CD4-positive, alpha-beta memory T cell (primary cell): ENCODE data around the gene TEX22. TPM values are rescaled to one million over a fixed set of nuclear protein-coding genes. Genes with fewer than 3 reads are reported as not detected.

Experiments
- CTCF ChIA-PET: fragments of 350-600 bp; sonication (Branson Sonifier 250); formaldehyde crosslinking; loops from one replicate; lab custom pipeline; 2021; ENCODE audit warnings: inconsistent platforms; ENCODE audit not compliant: partially characterized antibody; lab: Charles Lee
- POLR2A ChIA-PET: fragments of 350-600 bp; sonication (Branson Sonifier 250); formaldehyde crosslinking; loops from one replicate; lab custom pipeline; 2021; ENCODE audit not compliant: partially characterized antibody; lab: Charles Lee
- DNase-seq, 5 donors: peaks; one replicate each; pipeline versions ENCODE4 v3.0.0 to v3.0.0-alpha.2; 2020 to 2022; ENCODE audit warnings: mixed read lengths in 1 of 5
- H3K27ac ChIP-seq: one replicate; pipeline ENCODE4 v1.7.0; 2013; ENCODE audit warnings: low read depth, low read length
- H3K27me3 ChIP-seq: 2 replicates; pipeline ENCODE4 v1.7.0; 2013; ENCODE audit warnings: mild to moderate bottlenecking, low read length, moderate library complexity; ENCODE audit not compliant: insufficient read depth
- H3K36me3 ChIP-seq: 2 replicates; pipeline ENCODE4 v1.7.0; 2013; ENCODE audit warnings: mild to moderate bottlenecking, low read length, moderate library complexity; ENCODE audit not compliant: insufficient read depth
- H3K4me1 ChIP-seq: 2 replicates; pipeline ENCODE4 v1.7.0; 2013; ENCODE audit warnings: mild to moderate bottlenecking, low read length, moderate library complexity; ENCODE audit not compliant: insufficient read depth
- H3K4me3 ChIP-seq, 2 donors: one replicate each; pipeline ENCODE4 v1.7.0; 2013; ENCODE audit warnings: low read length in 2 of 2, mild to moderate bottlenecking in 1 of 2
- H3K9me3 ChIP-seq, 2 donors: one replicate each; pipeline ENCODE4 v1.7.0; 2013; ENCODE audit warnings: low read length in 2 of 2, control low read depth in 1 of 2; ENCODE audit not compliant: control insufficient read depth in 1 of 2
- H3K27ac Mint-ChIP-seq, 7 donors: one replicate each; pipeline ENCODE4 v1.8.0; 2020 to 2021; ENCODE audit warnings: mixed read lengths in 7 of 7, mild to moderate bottlenecking in 6 of 7, inconsistent platforms in 3 of 7, moderate library complexity in 3 of 7
- H3K27me3 Mint-ChIP-seq, 2 donors: one replicate each; pipeline ENCODE4 v1.8.0; 2020 to 2021; ENCODE audit warnings: mixed read lengths in 2 of 2
- H3K36me3 Mint-ChIP-seq, 2 donors: one replicate each; pipeline ENCODE4 v1.8.0; 2020 to 2021; ENCODE audit warnings: mixed read lengths in 2 of 2, inconsistent platforms in 1 of 2, mild to moderate bottlenecking in 1 of 2
- H3K4me1 Mint-ChIP-seq, 4 donors: one replicate each; pipeline ENCODE4 v1.8.0; 2020 to 2021; ENCODE audit warnings: mixed read lengths in 4 of 4, mild to moderate bottlenecking in 1 of 4
- H3K4me3 Mint-ChIP-seq, 8 donors: one replicate each; pipeline ENCODE4 v1.8.0; 2020 to 2021; ENCODE audit warnings: mixed read lengths in 8 of 8, mild to moderate bottlenecking in 7 of 8, moderate library complexity in 6 of 8, inconsistent platforms in 3 of 8
- H3K9me3 Mint-ChIP-seq, 8 donors: one replicate each; pipeline ENCODE4 v1.8.0; 2020 to 2021; ENCODE audit warnings: mixed read lengths in 8 of 8, mild to moderate bottlenecking in 5 of 8, inconsistent platforms in 3 of 8, moderate library complexity in 1 of 8
- intact Hi-C: fragments of 100-400 bp; cut with micrococcal nuclease; formaldehyde crosslinking; loops from one replicate; pipeline ENCODE4 v1.15.1; 2023
- polyA plus RNA-seq, 2 donors: library from polyadenylated mRNA; unstranded; fragments of 300-500 nt; fragmentation: Illumina TruSeq; gene quantifications; one replicate each; pipeline ENCODE4 v1.2.3, GENCODE V29; 2021
- total RNA-seq, 2 experiments: library from RNA; stranded (reverse); gene quantifications; one replicate each; pipeline ENCODE4 v1.2.3, GENCODE V29; 2021

The TEX22 gene
- total and polyA plus RNA-seq, 4 experiments from 2014 or later: 4.7 to 7.5 TPM; not detected in 2

DNA sequence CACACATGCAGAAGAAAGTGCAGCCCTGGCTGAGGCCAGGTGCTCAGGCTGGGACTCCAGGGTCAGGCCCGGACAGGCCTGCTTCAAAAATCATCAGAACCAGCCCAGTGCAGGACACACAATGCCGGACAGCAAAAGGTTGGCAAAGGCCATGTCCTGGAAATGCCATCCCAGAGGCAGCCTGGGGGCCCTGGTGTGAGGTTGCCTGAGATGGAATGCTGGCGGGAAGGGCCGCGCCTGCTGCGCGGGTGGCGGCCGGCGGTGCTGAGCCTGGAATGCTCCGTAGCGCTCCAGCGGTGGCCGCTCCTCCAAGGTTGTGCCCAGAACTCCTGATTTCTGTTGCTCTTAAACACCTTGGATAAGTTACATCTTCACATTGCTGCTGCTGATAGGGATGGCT is 54.6 kb downstream of the TEX22 start:
- Mint-ChIP-seq H3K9me3 (no peaks in the 10 kb centered on the region), H3K27me3 (no peaks in the 10 kb centered on the region), H3K4me3 (no peak overlapping the region), H3K4me1 (no peaks in the 10 kb centered on the region), H3K27ac (no peak overlapping the region), H3K36me3 (peaks cover 4 to 21% of the 10 kb centered on the region in 2 donors)
- DNase-seq: no peak
- POLR2A ChIA-PET: interaction anchor here (0.9 to 1.3 kb wide), 2 partner anchors 28 to 37 kb away, joined by 3 read pairs; no protein-coding TSS in a partner anchor
- no peaks in the 10 kb centered on the region for H3K9me3 ChIP-seq
- H3K36me3 ChIP-seq: peaks cover 17% of the 10 kb centered on the region
- no peak overlapping the region for H3K27ac ChIP-seq
- H3K4me1 ChIP-seq: no peaks in the 10 kb centered on the region
- intact Hi-C loops: no loop called here
- CTCF ChIA-PET: interaction anchor here (1.3 kb wide), 2 partner anchors 28 to 37 kb away, joined by 4 to 5 read pairs; no protein-coding TSS in a partner anchor
- no peak overlapping the region for H3K4me3 ChIP-seq
- H3K27me3 ChIP-seq: no peaks in the 10 kb centered on the region

DNA sequence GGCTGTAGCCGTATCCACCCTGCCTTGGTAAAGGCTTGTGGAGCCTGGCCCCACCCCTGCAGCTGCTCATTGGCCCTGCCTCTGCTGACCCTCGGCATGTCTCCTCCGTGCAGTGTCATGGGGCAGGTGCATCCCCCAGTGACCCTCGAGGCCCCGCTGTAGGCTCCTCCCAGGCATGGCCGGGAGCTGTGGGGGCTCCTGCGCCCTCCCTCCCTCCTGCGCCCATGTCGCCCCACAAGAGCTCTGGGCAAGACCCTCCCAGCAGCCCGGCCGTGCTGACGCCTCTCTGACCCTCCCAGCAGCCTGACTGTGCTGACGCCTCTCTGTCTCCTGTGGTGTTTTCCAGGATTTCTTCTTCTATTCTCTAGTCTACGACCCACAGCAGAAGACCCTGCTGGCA is 55.5 kb downstream of the TEX22 start:
- Histone ChIP-seq H3K9me3 (no peaks in the 10 kb centered on the region), H3K27ac (no peak overlapping the region), H3K4me1 (no peaks in the 10 kb centered on the region), H3K4me3 (no peak overlapping the region), H3K36me3 (peaks cover 17% of the 10 kb centered on the region), H3K27me3 (no peaks in the 10 kb centered on the region)
- H3K4me1 Mint-ChIP-seq: no peaks in the 10 kb centered on the region
- H3K27me3 Mint-ChIP-seq: no peaks in the 10 kb centered on the region
- peaks cover 4 to 21% of the 10 kb centered on the region in 2 donors for H3K36me3 Mint-ChIP-seq
- CTCF ChIA-PET: interaction anchor here (0.8 to 1.3 kb wide), 2 partner anchors 27 to 36 kb away, joined by 4 read pairs; no protein-coding TSS in a partner anchor
- POLR2A ChIA-PET: no interaction called here
- no peak for DNase-seq
- no peak overlapping the region for H3K27ac Mint-ChIP-seq
- H3K9me3 Mint-ChIP-seq: no peaks in the 10 kb centered on the region
- intact Hi-C loops: no loop called here
- H3K4me3 Mint-ChIP-seq: no peak overlapping the region

DNA sequence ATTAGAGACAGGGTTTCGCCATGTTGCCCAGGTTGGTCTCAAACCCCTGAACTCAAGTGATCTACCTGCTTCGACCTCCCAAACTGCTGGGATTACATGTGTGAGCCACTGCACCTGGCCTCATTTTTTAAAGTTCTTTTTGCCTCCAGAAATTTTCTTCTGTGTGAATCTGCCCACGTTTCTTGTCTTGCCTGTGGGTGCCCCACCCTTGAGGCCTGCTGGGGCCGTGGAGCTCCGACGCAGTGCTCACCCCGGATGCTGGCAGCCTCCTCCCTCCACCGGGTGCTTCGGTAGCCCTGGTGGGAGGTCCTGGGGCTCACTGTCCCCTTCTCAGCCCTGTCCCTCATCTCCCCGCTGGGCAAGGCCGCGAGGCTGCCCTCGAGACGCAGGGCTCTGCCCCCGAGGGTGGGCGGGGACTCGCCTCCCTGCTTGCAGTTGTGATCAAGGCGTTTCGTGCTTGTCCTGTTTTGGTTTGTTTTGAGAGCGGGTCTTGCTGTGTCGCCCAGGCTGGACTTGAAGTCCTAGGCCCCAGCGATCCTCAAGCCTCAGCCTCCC is 56.8 kb downstream of the TEX22 start:
- CTCF ChIA-PET: no interaction called here
- intact Hi-C loops: no loop called here

DNA sequence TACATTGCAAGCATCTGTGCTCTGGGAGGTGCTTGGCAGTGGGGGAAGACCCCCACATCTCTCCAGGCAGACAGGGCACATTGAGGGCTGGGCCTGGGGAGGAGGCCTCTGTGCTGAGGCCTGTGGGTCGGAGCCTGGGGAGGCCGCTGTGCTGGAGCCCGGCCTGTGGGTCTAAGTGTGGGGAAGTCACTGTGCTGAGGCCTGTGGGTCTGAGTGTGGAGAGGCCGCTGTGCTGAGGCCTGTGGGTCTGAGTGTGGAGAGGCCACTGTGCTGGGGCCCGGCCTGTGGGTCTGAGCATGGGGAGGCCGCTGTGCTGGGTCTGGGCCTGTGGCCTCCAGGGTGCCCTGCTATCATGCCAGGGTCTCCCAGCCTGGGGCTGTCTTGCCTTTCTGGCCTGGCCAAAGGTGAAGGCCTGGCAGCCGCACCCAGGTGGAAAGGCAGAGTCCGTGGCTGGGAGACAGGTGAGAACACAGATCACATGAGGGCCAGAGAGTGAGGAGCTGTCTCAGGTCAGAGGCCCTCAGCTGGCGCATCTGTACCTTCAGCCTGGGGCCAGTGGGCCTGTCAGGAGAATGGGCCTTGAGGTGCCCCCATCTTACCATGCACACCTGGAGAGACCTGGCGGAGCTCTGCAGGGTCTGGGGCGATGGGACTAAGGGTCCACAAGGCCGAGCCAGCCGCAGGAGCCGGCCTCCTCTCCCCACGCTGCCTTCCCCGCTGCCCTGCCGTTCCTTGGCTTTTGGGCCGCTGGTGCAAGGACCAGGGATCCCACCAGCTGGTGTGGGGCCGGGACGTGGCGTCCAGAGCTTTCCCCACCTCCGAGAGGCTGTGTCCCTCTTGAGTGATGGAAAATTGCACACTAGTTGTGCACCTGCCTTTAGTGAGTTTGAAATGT is 57.7 kb downstream of the TEX22 start:
- Mint-ChIP-seq H3K36me3 (peaks cover 4 to 24% of the 10 kb centered on the region in 2 donors), H3K27ac (peak overlapping the region in 1 of 7 donors; percentile 30), H3K4me1 (no peaks in the 10 kb centered on the region), H3K4me3 (no peak overlapping the region), H3K27me3 (no peaks in the 10 kb centered on the region), H3K9me3 (no peaks in the 10 kb centered on the region)
- Histone ChIP-seq H3K4me1 (no peaks in the 10 kb centered on the region), H3K4me3 (no peak overlapping the region), H3K27ac (no peak overlapping the region), H3K27me3 (no peaks in the 10 kb centered on the region), H3K36me3 (peaks cover 12% of the 10 kb centered on the region), H3K9me3 (no peaks in the 10 kb centered on the region)
- intact Hi-C loops: no loop called here
- CTCF ChIA-PET: interaction anchor here (1.1 to 1.2 kb wide), 2 partner anchors 9 to 34 kb away, joined by 3 read pairs; no protein-coding TSS in a partner anchor
- DNase-seq: peak in 1 of 5 donors; percentile 28
- POLR2A ChIA-PET: interaction anchor here (0.9 kb wide), 1 partner anchor 25 kb away, joined by 3 read pairs; no protein-coding TSS in a partner anchor

More for the DNA sequence above, 56.8 kb downstream of the TEX22 start:
- Histone ChIP-seq H3K4me3 (no peak overlapping the region), H3K36me3 (peaks cover 17% of the 10 kb centered on the region), H3K27me3 (no peaks in the 10 kb centered on the region), H3K9me3 (no peaks in the 10 kb centered on the region), H3K4me1 (no peaks in the 10 kb centered on the region), H3K27ac (no peak overlapping the region)
- Mint-ChIP-seq H3K4me1 (no peaks in the 10 kb centered on the region), H3K36me3 (peaks cover 4 to 21% of the 10 kb centered on the region in 2 donors), H3K4me3 (no peak overlapping the region), H3K27me3 (no peaks in the 10 kb centered on the region), H3K27ac (peak overlapping the region in 1 of 7 donors; percentile 30), H3K9me3 (no peaks in the 10 kb centered on the region)
- DNase-seq: peak in 1 of 5 donors; percentile 7
- POLR2A ChIA-PET: no interaction called here

DNA sequence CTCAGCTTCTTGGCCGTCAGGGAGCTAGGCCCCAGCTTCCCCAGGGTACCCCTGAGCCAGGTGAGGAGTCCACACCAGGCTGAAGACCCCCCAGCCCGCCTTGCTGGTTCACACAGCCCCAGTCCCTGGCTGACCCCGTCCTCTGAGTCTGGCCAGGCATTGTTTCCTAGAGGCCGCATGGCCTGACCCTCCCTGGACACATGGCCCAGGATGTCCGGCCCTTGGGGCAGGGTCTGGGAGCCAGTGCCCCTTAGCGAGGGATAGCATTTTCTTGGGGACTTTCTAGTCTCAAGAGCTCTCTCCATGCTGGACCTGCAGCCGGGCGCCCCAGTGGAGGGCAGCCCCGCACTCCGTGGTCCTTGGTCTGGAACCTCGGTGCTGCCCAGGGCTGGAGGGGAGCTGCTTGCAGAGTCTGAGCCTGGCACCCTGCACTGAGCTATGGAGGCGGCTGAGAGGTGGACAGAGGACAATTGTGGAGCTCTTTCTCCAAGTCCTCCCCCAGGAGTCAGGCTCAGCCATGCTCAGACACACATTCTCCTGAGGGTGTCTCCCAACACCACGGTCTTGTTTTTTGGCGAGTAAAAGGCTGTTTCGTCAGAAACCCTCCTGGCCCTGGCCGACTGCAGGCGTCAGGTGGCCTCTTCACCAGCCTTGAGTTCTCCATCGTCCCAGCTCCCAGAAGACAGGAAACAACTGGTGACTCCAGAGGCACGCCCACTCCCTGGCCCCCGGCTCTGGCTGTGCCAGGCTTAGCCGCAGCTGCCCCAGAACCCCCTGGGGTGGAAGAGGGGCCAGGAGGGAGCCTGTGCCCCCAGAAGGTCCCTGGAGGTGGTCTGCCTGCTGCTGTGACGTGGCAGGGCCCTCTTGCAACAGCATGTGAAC is 58.6 kb downstream of the TEX22 start:
- Mint-ChIP-seq H3K4me3 (no peak overlapping the region), H3K27me3 (no peaks in the 10 kb centered on the region), H3K36me3 (peaks cover 4 to 30% of the 10 kb centered on the region in 2 donors), H3K27ac (no peak overlapping the region), H3K9me3 (peaks cover 0 to 2% (median 0%) of the 10 kb centered on the region in 8 donors), H3K4me1 (no peaks in the 10 kb centered on the region)
- Histone ChIP-seq H3K36me3 (peaks cover 13% of the 10 kb centered on the region), H3K27me3 (no peaks in the 10 kb centered on the region), H3K27ac (no peak overlapping the region), H3K4me1 (no peaks in the 10 kb centered on the region), H3K9me3 (no peaks in the 10 kb centered on the region), H3K4me3 (no peak overlapping the region)
- ChIA-PET CTCF (interaction anchor here (0.7 to 1.2 kb wide), 4 partner anchors 10 to 33 kb away, joined by 3 read pairs; no protein-coding TSS in a partner anchor), POLR2A (interaction anchor here (0.9 to 1.6 kb wide), 3 partner anchors 17 to 34 kb away, joined by 3 to 4 read pairs (median 4); partner anchors contain the start of gene TEDC1)
- DNase-seq: peak in 1 of 5 donors; percentile 19
- intact Hi-C loops: no loop called here

DNA sequence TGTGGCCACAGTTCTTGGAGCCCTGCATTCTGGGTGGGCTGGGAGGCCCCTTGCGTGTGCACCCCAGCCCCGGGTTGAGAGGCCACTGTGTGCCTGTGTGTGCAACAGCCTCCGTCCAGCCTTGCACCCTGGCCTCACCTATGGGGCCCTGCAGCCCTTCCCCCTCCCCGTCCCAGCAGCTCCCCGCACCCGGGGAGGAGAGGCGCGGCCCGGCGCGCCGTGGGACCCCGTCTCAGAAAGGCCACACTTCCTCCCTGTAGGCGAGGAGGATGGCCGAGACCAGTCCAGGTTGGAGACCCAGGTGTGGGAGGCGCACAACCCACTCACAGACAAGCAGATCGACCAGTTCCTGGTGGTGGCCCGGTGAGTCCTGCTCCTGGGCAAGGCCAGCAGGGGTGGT is 59.7 kb downstream of the TEX22 start:
- H3K36me3 Mint-ChIP-seq: peaks cover 0 to 27% of the 10 kb centered on the region in 2 donors
- H3K4me3 Mint-ChIP-seq: no peak overlapping the region
- Histone ChIP-seq H3K27me3 (no peaks in the 10 kb centered on the region), H3K27ac (no peak overlapping the region), H3K36me3 (peaks cover 13% of the 10 kb centered on the region), H3K9me3 (no peaks in the 10 kb centered on the region), H3K4me1 (no peaks in the 10 kb centered on the region), H3K4me3 (no peak overlapping the region)
- POLR2A ChIA-PET: interaction anchor here (1.6 kb wide), 1 partner anchor 33 kb away, joined by 4 read pairs; the partner anchor contains the start of gene TEDC1
- no peaks in the 10 kb centered on the region for H3K27me3 Mint-ChIP-seq
- no peak overlapping the region for H3K27ac Mint-ChIP-seq
- DNase-seq: no peak
- CTCF ChIA-PET: interaction anchor here (0.9 kb wide), 1 partner anchor 32 kb away, joined by 3 read pairs; no protein-coding TSS in a partner anchor
- H3K9me3 Mint-ChIP-seq: peaks cover 0 to 2% (median 0%) of the 10 kb centered on the region in 8 donors
- no peaks in the 10 kb centered on the region for H3K4me1 Mint-ChIP-seq
- intact Hi-C loops: no loop called here
